Mucosa of stomach (tissue), 1 donor: ENCODE measurements around the gene STXBP2.

ENCODE experiments used
- H3K27me3 ChIP-seq: one replicate; pipeline ENCODE4 v1.7.0; 2013; ENCODE audit warnings: mild to moderate bottlenecking, low read length; ENCODE audit not compliant: control insufficient read depth, insufficient read depth
- H3K36me3 ChIP-seq: one replicate; pipeline ENCODE4 v1.7.0; 2013; ENCODE audit warnings: low read length; ENCODE audit not compliant: control insufficient read depth, insufficient read depth
- H3K4me1 ChIP-seq: one replicate; pipeline ENCODE4 v1.7.0; 2013; ENCODE audit warnings: mild to moderate bottlenecking, low read length; ENCODE audit not compliant: control insufficient read depth, insufficient read depth
- H3K4me3 ChIP-seq: one replicate; pipeline ENCODE4 v1.7.0; 2013; ENCODE audit warnings: low read length
- H3K9ac ChIP-seq: one replicate; pipeline ENCODE4 v1.7.0; 2013; ENCODE audit warnings: mild to moderate bottlenecking, low read length, moderate library complexity
- H3K9me3 ChIP-seq: one replicate; pipeline ENCODE4 v1.7.0; 2013; ENCODE audit warnings: mild to moderate bottlenecking, low read length, moderate library complexity; ENCODE audit not compliant: control insufficient read depth
- donor health status: Pancreatic carcinoma.

STXBP2 gene

GRCh38 chr19:7629347-7630054 is 7.4 kb upstream of the STXBP2 start, which contains the start of the genes PET100 and XAB2:
PET100 (plus strand) TSS chr19:7629793; CDS start chr19:7629834, 41 bp downstream.
XAB2 (minus strand) TSS chr19:7629545; CDS start chr19:7629527, 18 bp downstream.
- peaks cover 21% of the 10 kb centered on the region for H3K4me1 ChIP-seq
- H3K9ac ChIP-seq = peak within 1 kb of the TSS; percentile 97
- H3K4me3 ChIP-seq = peak within 1 kb of the TSS; percentile 97
- H3K9me3 ChIP-seq = no peaks in the 10 kb centered on the region
- no peaks in the 10 kb centered on the region for H3K27me3 ChIP-seq
- H3K36me3 ChIP-seq = no peaks in the 10 kb centered on the region

GRCh38 chr19:7631577-7631976 is 5.3 kb upstream of the STXBP2 start:
- Histone ChIP-seq H3K36me3 (no peaks in the 10 kb centered on the region), H3K4me3 (no peak overlapping the region), H3K27me3 (no peaks in the 10 kb centered on the region), H3K9ac (no peak overlapping the region), H3K9me3 (no peaks in the 10 kb centered on the region), H3K4me1 (peaks cover 21% of the 10 kb centered on the region)

- Histone ChIP-seq H3K4me1 (peaks cover 24% of the 10 kb centered on the region), H3K9me3 (no peaks in the 10 kb centered on the region), H3K9ac (no peak overlapping the region), H3K27me3 (no peaks in the 10 kb centered on the region), H3K4me3 (no peak overlapping the region), H3K36me3 (no peaks in the 10 kb centered on the region)
Observed at GRCh38 chr19:7632340-7633203, 4.3 kb upstream of the STXBP2 start.

GRCh38 chr19:7633698-7634097 is 3.2 kb upstream of the STXBP2 start, which contains the start of gene PCP2:
PCP2 (minus strand) TSS chr19:7633719; CDS start chr19:7633457, 262 bp downstream.
- H3K9ac ChIP-seq = no peak within 1 kb of the TSS
- H3K27me3 ChIP-seq = no peaks in the 10 kb centered on the region
- H3K36me3 ChIP-seq = no peaks in the 10 kb centered on the region
- no peak within 1 kb of the TSS for H3K4me3 ChIP-seq
- H3K9me3 ChIP-seq = no peaks in the 10 kb centered on the region
- peaks cover 21% of the 10 kb centered on the region for H3K4me1 ChIP-seq

- no peaks in the 10 kb centered on the region for H3K27me3 ChIP-seq
- peaks cover 11% of the 10 kb centered on the region for H3K36me3 ChIP-seq
- H3K4me3 ChIP-seq = no peak overlapping the region
- peaks cover 12% of the 10 kb centered on the region for H3K4me1 ChIP-seq
- no peaks in the 10 kb centered on the region for H3K9me3 ChIP-seq
- no peak overlapping the region for H3K9ac ChIP-seq
Observed at GRCh38 chr19:7635670-7636069, 1.2 kb upstream of the STXBP2 start.

GRCh38 chr19:7636317-7636690 is 606 bp upstream of the STXBP2 start:
- Histone ChIP-seq H3K4me3 (no peak overlapping the region), H3K27me3 (no peaks in the 10 kb centered on the region), H3K36me3 (peaks cover 11% of the 10 kb centered on the region), H3K4me1 (peaks cover 8% of the 10 kb centered on the region), H3K9me3 (no peaks in the 10 kb centered on the region), H3K9ac (no peak overlapping the region)

GRCh38 chr19:7637374-7638256 is 705 bp downstream of the STXBP2 start:
- no peaks in the 10 kb centered on the region for H3K9me3 ChIP-seq
- peaks cover 8% of the 10 kb centered on the region for H3K4me1 ChIP-seq
- H3K36me3 ChIP-seq = peaks cover 11% of the 10 kb centered on the region
- no peaks in the 10 kb centered on the region for H3K27me3 ChIP-seq
- H3K4me3 ChIP-seq = peak overlapping the region; percentile 88
- peak overlapping the region; percentile 93 for H3K9ac ChIP-seq

- Histone ChIP-seq H3K4me3 (no peak overlapping the region), H3K4me1 (peaks cover 8% of the 10 kb centered on the region), H3K9ac (no peak overlapping the region), H3K36me3 (peaks cover 11% of the 10 kb centered on the region), H3K9me3 (no peaks in the 10 kb centered on the region), H3K27me3 (no peaks in the 10 kb centered on the region)
Observed at GRCh38 chr19:7638802-7639465, 2.0 kb downstream of the STXBP2 start.

GRCh38 chr19:7639863-7640348 is 3.0 kb downstream of the STXBP2 start:
- Histone ChIP-seq H3K4me3 (no peak overlapping the region), H3K9me3 (no peaks in the 10 kb centered on the region), H3K9ac (no peak overlapping the region), H3K27me3 (no peaks in the 10 kb centered on the region), H3K4me1 (peaks cover 8% of the 10 kb centered on the region), H3K36me3 (peaks cover 11% of the 10 kb centered on the region)

- no peaks in the 10 kb centered on the region for H3K27me3 ChIP-seq
- H3K9ac ChIP-seq = no peak overlapping the region
- H3K36me3 ChIP-seq = peaks cover 11% of the 10 kb centered on the region
- H3K4me1 ChIP-seq = peaks cover 8% of the 10 kb centered on the region
- H3K4me3 ChIP-seq = no peak overlapping the region
- H3K9me3 ChIP-seq = no peaks in the 10 kb centered on the region
Observed at GRCh38 chr19:7640803-7641202, 3.9 kb downstream of the STXBP2 start.
